GM21423 (cell line): Measurements from ENCODE around the gene C10orf90.

Source experiments
- ATAC-seq: cut with Tn5 transposase; IDR thresholded peaks from one replicate; pipeline ENCODE4 v1.9.1; 2021; ENCODE audit warnings: mild to moderate bottlenecking, moderate library complexity; ENCODE audit not compliant: unreplicated experiment

Gene C10orf90

DNA sequence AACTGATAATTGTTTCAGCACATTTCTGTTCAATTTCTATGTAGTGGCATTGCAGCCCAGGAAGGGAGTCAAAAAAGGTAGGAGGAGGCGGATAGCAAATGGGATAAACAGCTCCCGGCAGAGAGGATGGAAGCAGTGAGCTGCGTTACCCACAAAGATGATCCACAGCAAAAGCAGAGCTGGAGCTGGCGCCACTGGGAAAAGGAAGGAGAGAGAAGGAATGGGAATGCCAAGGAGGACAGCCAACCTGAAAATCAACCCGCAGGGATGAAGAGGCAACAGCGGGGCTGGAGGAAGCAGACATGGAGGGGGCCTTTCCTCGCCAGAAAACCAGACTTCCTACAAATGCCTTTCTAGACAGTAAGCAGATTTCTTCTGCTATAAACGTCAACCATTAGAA, 199.5 kb downstream of the C10orf90 start:
- no peak for ATAC-seq

DNA sequence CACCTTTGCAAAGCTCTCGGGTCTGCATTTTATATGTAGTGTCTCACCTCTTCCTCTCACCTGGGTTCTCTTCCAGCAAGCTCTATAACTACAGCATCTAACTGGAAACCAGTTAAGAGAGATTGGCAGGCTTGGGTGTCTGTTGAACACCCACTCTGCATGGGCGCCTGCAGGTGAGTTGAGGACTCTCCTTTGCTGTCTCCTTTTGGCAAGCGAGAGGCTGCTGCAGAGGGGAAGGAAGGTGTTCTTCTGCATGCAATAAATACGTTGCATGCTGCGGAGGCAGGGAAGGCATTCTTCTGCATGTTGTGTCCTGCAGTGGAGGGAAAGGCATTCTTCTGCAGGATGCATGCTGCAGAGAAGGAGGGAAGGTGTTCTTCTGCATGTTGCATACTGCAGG, 200.8 kb downstream of the C10orf90 start:
- ATAC-seq: no peak

DNA sequence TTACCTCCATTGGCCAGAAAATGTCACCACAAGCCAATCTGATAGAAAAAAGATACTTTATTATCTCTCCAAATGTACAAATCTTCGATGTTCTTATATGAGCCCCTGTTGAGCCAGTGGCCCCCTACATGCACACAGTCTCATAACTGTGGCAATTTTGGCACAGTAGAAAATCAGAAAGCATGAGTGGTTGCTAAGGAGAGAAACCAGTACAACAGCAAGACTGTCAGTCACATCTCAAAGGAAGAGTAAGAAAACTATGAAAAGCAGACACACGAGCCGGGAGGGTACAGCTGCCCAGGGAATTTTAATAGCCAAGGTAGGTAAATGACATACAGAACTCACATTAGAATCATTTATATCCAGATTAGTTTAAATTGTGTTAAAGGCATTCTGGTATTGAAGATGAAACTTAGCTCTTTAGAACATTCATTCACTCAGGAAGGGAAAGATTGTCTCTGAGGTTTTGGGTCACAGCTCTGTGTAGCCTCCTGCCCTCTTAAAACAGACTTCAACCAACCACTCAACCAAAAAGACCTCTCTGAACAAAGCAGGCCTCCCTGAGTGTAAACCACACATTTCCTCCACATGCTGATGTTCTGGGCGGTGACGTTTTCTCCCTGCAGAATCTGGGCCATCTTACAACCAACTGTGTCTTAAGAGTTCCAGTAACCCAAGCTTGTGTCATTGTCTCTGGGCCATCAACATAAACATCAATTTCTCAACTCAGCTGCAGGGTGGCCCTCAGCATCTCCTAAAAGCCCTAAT, 201.4 kb downstream of the C10orf90 start:
- no peak for ATAC-seq

DNA sequence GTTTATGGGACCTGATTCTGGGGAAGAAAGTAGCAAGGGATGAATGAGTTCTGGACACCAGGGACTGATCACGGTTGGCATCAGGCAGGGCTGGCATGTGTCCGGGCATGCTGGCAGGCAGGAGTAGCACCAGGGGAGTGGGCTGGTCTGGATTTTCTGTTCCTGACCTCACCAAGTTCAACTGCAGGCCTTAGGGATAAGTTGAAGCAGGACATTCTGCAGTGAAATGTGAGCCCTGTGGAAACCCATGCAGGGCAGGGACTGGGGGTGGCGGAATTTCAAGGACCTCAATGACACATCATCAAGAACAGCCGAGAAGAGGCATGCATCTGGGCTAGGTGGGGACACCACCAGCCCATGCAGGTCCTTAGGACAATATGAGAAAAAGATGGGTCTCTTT, 202.0 kb downstream of the C10orf90 start:
- ATAC-seq: no peak

DNA sequence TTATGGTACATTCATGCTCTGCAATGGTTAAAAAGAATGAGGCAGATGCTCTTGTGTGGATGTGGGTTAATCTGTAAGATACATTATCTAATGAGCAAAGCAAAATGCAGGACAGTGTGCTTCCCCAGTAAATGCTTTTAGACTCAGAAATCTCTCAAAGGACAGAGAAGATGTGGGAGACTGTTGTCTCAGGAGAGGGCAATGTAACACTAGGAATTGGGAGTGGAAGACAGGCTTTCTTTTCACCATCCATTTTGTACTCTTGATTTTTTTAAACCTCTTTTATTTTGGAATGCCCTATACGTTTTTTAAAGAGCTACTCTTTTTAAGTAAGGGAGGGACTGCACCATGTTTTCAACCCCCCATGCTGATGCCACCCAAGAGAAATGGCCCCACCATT, 204.7 kb downstream of the C10orf90 start:
- no peak for ATAC-seq

DNA sequence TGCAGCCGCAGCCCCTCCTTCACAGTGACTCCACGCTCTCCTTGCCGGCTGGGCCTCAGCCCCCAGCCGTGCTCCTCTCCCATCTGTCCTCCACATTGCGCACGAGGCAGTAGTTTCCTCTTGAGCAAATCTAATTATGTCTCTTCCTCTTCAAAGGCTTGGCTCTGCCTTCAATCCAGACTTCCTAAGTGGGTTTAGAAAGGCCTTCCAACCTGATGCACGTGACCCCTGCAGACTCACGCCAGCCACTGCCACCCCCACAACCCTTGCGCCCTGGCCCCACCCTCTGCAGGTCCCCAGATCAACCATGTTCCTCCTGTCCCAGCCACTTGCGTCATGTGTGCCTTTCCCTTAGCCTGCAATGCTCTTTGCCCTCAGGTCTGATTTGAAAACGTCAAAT, 207.2 kb downstream of the C10orf90 start:
- no peak for ATAC-seq

DNA sequence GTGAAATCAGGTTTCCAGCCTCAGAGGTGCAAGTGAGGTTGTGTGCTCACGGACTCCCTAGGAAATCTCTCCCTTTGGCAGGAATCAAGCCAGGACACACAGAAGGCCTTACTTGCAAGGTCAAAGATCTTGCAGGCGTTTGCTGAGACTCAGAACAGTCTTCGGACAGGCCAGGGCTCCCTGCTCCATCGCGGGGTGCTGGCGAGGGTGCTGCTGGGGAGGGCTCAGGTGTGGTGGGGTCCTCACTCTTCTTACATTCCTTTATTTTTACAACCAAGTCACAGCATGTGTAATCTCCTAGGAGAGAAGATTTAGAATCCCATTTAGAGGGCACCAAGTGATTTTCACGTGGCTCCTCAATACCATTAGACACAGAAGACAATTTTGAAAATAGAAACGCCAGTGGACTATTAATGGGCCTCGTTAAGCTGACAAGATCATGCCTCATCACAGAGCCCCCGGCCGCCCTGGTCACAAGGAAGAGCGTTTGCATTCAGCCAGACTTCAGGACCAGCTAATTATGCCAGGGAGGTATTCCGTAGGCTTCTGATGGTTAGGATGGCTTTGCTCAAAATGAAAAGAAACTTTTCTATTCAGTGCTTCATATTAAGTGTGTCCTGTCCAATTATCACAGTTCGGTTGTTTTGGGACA, 209.1 kb downstream of the C10orf90 start:
- ATAC-seq: no peak

DNA sequence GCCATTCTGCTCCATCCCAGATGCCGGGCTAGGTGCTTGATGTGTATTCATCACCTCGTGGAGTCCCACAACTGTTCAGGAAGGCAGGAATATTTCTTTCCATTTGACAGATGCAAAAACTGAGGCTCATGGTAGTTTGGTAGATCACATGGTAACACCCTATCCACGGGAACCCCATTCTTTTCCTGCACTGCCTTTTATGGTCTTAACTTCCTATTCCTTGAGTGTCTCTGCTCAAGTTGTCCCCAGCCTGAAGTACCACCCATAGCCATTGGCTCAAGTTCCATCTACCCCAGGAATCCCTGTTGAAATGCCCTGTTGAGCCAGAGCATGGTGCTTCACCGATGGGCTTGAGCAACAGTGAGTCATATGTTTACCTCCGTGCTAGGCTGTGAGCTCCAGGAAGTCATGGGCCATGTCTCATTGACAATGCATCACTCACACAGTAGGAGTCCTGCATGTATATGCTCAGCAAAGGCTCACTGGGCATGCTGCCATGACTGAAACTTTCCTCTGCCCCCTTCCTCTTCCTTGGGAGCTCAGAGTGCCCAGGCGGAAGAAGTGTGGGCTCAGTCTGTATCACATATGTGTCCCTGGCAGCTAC, 210.5 kb downstream of the C10orf90 start:
- ATAC-seq: no peak

DNA sequence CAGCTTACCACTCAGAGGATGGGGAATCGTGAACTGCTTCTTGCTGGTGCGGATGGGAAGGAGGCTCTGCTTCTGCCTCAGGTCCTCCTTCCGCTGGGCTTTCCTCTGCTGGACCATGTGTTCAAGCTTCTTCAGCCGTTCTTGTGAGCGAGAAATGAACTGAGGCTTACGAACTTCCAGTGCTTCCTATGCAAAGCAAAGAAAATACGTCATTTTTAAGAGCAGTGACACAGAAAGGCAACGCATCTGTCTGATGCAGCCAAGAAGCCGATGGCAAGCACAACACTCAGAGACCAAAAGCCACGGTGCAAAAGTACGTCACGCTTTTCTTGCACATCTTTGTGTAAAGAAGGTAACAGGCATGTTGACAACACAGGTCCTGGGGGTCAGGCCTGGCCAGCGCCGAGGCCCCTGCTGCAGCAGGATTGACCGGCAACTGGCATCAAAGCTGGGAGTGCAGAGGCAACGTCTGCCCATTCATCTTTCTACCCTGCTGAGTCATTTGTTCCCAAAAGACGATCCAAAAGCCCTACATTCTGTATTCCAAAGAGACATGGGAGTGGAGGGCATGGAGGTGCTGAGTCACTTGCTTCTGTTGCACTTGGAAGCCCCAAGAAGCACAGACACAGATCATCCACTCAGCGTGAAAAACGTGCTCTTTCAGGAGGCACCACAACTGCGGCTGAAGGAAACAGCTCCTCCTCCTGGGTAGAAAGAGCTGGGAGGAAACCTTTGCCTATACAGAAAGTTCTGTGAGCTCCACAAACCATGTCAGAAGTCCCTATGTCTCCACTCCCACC, 211.3 kb downstream of the C10orf90 start:
- no peak for ATAC-seq

DNA sequence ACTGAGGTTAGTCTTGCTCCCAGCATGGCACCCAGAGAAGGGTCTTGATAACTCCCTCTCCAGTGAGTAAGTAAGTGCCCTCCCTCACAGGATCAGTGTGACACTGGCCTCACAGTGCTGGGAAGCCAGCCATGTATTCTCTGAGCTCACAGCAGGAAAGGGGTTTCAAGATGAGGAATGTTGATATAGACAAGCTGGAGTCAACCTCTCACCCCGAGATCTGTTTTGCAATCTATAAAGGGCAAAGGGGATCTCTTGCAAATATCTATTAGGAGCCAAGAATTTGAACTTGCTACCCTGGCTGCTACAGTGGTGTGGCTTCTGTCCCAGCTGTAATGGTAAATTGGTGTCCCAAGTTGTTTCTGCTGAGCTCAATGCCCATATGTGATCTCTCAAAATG, 212.0 kb downstream of the C10orf90 start:
- no peak for ATAC-seq

DNA sequence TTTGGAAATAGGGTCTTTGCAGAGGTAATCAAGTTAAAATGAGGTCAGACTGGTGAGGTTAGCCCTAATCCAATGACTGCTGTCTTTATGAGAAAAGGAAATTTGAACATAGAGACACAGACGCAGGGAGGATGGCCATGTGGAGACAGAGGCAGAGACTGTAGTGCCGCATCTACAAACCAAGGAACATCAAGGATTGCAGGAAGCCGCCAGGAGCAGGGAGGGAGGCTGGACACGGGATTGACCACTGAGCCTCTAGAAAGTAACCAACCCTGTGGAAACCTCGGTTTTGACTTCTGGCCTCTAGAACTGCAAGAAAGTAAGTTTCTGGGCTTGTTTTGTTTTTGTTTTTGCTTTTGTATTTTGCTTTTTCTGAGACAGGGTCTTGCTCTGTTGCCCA, 213.9 kb downstream of the C10orf90 start:
- no peak for ATAC-seq

DNA sequence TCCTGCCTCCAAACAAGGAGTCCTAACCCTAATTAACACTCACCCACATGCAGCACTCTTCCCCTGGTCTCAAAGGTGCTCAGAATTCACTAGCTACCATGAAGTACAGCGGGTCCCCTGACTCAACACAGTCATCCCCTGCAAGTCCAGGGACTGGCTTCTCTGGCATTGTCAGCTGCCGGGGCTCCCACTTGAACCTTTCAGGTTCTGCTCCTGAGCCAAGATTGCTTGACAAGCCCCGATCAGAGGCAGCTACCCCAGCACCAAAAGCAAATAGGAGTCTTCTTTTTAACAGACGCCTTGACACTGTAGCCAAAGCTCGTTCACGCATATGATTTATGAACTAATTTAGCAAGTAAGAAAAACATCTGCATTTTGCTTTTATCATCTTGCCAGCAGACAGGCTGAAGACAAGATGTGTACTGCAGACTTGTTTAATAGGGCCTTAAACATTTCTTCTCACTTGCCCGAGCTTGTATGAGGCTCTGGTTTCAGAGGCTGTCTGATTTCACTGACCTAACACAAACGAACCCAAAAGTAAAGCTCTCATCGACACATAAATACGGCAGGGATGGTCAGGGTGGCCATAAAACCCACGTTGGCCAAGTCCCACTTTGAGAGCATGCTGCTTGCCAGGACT, 214.6 kb downstream of the C10orf90 start:
- ATAC-seq: no peak

DNA sequence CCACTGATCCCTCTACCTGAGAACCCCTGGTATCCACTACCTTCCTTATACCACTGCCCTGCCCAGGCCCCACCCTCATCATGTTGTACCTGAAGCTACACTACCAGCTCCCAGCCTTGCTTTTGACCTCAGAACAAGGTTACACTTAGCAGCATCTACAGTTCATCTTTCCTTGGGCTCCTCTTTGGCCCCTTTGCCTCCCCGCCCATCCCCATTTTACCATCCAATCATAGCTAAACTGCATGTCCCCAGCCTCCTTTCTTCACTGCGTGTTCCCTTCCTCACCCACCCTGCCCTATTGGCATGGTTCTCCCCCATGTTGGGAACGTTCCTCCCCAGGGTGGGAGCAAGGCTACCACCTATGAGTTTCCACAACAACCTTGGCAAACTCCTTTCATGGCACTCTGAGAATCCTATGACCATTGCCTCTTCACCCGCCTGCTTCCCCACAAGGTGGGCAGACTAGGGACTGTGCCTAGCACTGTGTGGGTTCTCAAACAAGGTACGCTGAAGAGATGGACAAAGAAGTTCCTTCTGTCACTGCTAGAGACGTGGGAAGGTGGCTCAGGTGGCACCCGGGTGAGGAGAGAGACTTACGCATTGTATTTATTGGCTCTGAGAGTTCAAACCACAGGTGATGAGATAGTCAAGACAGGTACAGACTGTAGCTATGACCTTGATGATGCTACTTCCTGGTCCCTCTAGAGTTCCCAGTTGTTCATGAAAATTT, 215.3 kb downstream of the C10orf90 start:
- ATAC-seq: no peak

DNA sequence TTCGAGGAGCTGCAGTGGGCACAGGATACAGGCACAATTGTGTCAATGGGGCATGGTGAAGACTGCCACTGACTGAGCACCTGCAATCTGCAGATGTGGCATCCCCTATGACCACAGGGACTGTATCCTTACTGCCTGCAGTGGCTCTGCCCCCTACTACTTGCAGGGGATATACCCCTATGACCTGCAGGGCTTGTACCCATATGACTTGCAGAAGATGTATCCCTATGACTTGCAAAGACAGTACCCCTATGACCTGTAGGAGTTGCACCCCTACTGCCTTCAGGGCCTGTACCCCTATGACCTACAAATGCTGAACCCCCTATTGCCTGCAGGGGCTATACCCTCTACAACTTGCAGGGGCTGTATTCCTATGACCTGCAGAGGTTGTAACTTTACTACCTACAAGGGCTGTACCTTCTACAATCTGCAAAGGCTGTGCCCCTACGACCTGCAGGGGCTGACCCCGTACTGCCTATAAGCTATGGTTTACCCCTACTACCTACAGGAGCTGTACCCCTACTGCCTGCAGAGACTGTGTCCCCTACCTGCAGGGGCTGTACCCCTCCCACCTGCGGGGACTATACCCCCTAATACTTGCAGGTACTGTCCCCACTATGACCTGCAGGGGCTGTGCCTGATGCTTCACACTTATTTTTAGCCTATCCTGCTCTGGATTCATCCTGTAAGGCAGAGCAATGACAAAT, 216.3 kb downstream of the C10orf90 start:
- no peak for ATAC-seq

DNA sequence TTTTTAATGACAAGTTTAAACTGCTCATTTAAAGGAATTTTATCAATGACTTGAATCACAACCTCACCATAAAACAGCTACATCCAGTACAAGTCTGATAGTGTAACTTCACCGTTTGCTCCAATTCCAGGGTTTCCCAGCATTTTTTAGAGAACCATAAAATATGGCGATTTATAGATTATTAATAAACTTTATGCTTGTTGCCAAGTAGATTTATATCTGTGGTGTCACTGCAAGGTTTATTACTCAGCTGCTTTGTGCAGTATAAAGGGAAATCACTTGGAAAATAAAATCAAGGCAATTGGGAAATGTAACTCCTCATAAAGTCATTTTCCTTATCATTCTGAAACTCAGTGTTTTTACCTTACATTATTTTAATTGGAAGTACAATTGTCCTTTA, 218.2 kb downstream of the C10orf90 start:
- ATAC-seq: no peak

DNA sequence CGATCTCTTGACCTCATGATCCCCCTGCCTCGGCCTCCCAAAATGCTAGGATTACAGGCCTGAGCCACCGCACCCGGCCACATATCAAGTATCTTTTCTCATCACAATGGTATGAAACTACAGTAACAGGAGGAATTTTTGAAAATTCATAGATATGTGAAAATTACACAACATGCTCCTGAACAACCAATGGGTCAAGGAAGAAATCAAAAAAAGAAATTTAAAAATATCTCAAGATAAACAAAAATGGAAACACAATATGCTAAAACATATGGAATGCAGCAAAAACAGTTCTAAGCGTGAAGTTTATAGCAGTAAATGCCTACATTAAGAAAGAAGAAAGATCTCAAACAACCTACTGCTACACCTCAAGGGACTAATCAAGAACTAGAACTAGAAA, 222.4 kb downstream of the C10orf90 start:
- ATAC-seq: no peak

DNA sequence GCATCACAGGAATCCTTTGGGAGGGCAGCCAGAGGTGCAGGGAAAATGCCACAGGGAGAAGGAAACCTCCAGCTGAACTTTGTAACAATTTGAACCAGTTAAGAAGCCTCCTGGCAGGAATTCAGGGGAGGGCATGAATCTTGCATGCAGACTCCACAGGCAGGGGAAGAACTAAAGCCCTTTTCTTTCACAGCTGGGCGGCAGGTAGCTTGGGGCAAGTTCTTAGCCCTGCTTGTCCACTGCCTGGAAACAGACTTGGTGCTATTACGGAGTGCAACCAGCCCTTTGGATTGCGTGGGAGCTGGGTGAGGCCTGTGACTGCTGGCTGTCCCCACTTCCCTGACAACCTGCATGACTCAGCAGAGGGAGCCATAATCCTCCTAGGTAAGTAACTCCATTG, 230.6 kb downstream of the C10orf90 start:
- no peak for ATAC-seq

DNA sequence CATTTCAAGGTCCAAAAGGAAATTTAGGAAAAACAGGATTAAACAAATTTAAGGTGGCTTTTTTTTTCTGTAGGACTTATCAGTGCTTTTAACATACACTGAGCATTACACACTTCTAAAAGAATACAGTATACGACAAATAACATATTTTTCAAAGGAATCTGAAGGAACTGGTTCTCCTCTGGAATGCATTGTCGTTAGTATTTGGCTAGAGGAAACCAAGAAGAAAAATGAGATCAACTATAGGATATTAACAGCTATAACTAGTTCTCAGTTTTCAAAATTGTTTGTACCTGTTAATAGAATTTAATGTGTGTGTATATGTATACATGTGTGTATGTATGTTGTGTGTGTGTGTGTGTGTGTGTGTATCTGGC, 232.1 kb downstream of the C10orf90 start:
- ATAC-seq: no peak

DNA sequence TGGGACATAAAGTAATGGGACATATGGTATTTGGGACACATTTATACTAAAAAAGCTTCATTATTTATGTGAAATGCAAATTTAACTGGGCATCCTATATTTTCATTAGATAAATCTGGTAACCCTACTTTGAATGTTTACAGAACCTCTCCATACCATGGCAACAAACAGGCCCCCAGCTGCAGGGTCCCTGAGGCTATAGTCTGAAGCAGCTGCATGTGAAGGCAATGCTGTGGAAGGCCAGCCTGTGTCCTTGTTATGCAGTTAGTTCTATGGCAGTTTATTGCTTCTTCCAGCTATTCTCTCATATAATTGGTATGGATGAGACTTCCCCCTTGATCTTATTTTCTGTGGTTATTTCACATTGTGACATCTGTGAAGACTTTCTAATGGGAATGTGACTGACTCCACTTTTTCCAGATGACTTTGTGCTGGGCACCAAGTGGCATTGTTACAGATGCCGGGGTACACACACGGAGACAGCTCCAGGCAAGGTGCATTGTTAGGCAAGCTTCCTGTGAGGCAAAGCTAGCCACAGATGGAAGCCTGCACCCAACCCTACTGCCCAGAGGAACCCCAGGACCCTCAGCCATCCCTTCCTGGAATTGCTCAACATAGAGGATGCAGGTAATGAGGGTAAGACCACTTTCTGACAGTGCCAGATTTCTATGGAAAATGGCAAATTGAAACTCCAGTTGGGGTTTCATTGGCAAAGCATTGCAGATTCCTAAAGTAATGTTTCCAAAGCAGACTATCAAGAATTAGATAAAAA, 232.7 kb downstream of the C10orf90 start:
- no peak for ATAC-seq
